Measurements from ENCODE around the gene RAD51D. TPM values are rescaled to one million over a fixed set of nuclear protein-coding genes. Genes with fewer than 3 reads are reported as not detected.

RAD51D gene
- total RNA-seq, 4 donors from 2014 or later = 7.8 to 15.6 (median 12.5) TPM

- TF ChIP-seq CTCF (IDR thresholded peaks at IDR 0.05) = no peak
- TF ChIP-seq POLR2A (IDR thresholded peaks at IDR 0.05) = no peak
- intact Hi-C loops (cut with DNase I) = no loop called here
Measured at GRCh38 chr17:35163886-35164285, 44.2 kb upstream of the RAD51D start.

GRCh38 chr17:35162755-35163154 is 43.1 kb upstream of the RAD51D start:
- no peaks in the 10 kb centered on the region for H3K27me3 ChIP-seq
- no peak for DNase-seq
- no peaks in the 10 kb centered on the region for H3K4me1 ChIP-seq
- H3K4me3 ChIP-seq (replicated peaks in 1 of 3) = no peak overlapping the region
- no peaks in the 10 kb centered on the region for H3K9me3 ChIP-seq
- intact Hi-C loops (cut with DNase I) = no loop called here
- no peaks in the 10 kb centered on the region for H3K36me3 ChIP-seq
- TF ChIP-seq CTCF (IDR thresholded peaks at IDR 0.05) (no peak), POLR2A (IDR thresholded peaks at IDR 0.05) (no peak)
- H3K27ac ChIP-seq = no peak overlapping the region
- 81 to 86% methylated on average over 4 of the region's 4 CpGs for WGBS, 2 donors

More at GRCh38 chr17:35163886-35164285, 44.2 kb upstream of the RAD51D start:
- H3K27ac ChIP-seq = no peak overlapping the region
- DNase-seq = no peak
- no peaks in the 10 kb centered on the region for H3K36me3 ChIP-seq
- 94 to 97% methylated on average over 7 of the region's 7 CpGs for WGBS, 2 donors
- H3K4me1 ChIP-seq = no peaks in the 10 kb centered on the region
- H3K4me3 ChIP-seq (replicated peaks in 1 of 3) = no peak overlapping the region
- no peaks in the 10 kb centered on the region for H3K9me3 ChIP-seq
- no peaks in the 10 kb centered on the region for H3K27me3 ChIP-seq

GRCh38 chr17:35161281-35161761 is 41.7 kb upstream of the RAD51D start:
- Histone ChIP-seq H3K4me1 (no peaks in the 10 kb centered on the region), H3K27ac (no peak overlapping the region), H3K4me3 (replicated peaks in 1 of 3) (no peak overlapping the region), H3K9me3 (no peaks in the 10 kb centered on the region), H3K36me3 (no peaks in the 10 kb centered on the region), H3K27me3 (no peaks in the 10 kb centered on the region)
- no peak for DNase-seq
- TF ChIP-seq POLR2A (IDR thresholded peaks at IDR 0.05) = no peak
- no peak for TF ChIP-seq CTCF (IDR thresholded peaks at IDR 0.05)
- WGBS, 2 donors = 75 to 81% methylated on average over 3 of the region's 3 CpGs
- intact Hi-C loops (cut with DNase I) = no loop called here

- no peak for DNase-seq
- WGBS, 2 donors = 76 to 77% methylated on average over 13 of the region's 13 CpGs
Measured at GRCh38 chr17:35160354-35161201, 40.9 kb upstream of the RAD51D start.

More at GRCh38 chr17:35160354-35161201, 40.9 kb upstream of the RAD51D start:
- Histone ChIP-seq H3K36me3 (no peaks in the 10 kb centered on the region), H3K4me1 (no peaks in the 10 kb centered on the region), H3K27ac (no peak overlapping the region), H3K4me3 (replicated peaks in 1 of 3) (no peak overlapping the region), H3K9me3 (no peaks in the 10 kb centered on the region), H3K27me3 (no peaks in the 10 kb centered on the region)
- TF ChIP-seq CTCF (IDR thresholded peaks at IDR 0.05) = no peak
- TF ChIP-seq POLR2A (IDR thresholded peaks at IDR 0.05) = no peak
- intact Hi-C loops (cut with DNase I) = no loop called here
